A673 (cell line): ENCODE measurements around the gene VTN. TPM values are rescaled to one million over a fixed set of nuclear protein-coding genes. Genes with fewer than 3 reads are reported as not detected.

Source experiments
- BruUV-seq: library from RNA; stranded (reverse); fragments of 400-500 nt; replicated peaks from 2 replicates; lab custom pipeline; 2021; lab: Mats Ljungman, UMichigan
- CTCF ChIA-PET: fragments of 300-600 bp; sonication (Branson Sonifier 250); formaldehyde crosslinking; loops from one replicate; lab custom pipeline; 2022; ENCODE audit warnings: antibody characterized with exemption; lab: Charles Lee
- POLR2A ChIA-PET: fragments of 300-600 bp; sonication (Branson Sonifier 250); formaldehyde crosslinking; loops from one replicate; lab custom pipeline; 2022; ENCODE audit warnings: antibody characterized with exemption; ENCODE audit not compliant: low non-redundant PET; lab: Charles Lee
- DNase-seq: peaks from one replicate; pipeline ENCODE4 v3.0.0-alpha.2; 2015; ENCODE audit warnings: low spot score
- H3K27ac ChIP-seq: fragments of 200-600 bp; sonication (generic); 2 replicates; pipeline ENCODE4 v1.5.1; 2016; ENCODE audit warnings: mixed run types, low read depth, mild to moderate bottlenecking, mixed read lengths, antibody characterized with exemption, low read length; ENCODE audit not compliant: poor library complexity, severe bottlenecking
- H3K27me3 ChIP-seq: fragments of 200-600 bp; sonication (generic); replicated peaks from 2 replicates; pipeline ENCODE4 v1.6.1; 2017; ENCODE audit warnings: mixed run types, low read depth, mild to moderate bottlenecking, mixed read lengths, antibody characterized with exemption, low read length; ENCODE audit not compliant: insufficient read depth, poor library complexity
- H3K36me3 ChIP-seq: fragments of 200-600 bp; sonication (generic); 2 replicates; pipeline ENCODE4 v1.6.1; 2016; ENCODE audit warnings: mixed run types, mild to moderate bottlenecking, mixed read lengths, antibody characterized with exemption, low read length; ENCODE audit not compliant: insufficient read depth, poor library complexity, severe bottlenecking
- H3K4me1 ChIP-seq: fragments of 200-600 bp; sonication (generic); 2 replicates; pipeline ENCODE4 v1.6.1; 2017; ENCODE audit warnings: mixed run types, mild to moderate bottlenecking, mixed read lengths, antibody characterized with exemption, low read length; ENCODE audit not compliant: insufficient read depth, poor library complexity, severe bottlenecking
- H3K4me3 ChIP-seq: fragments of 200-600 bp; sonication (generic); 2 replicates; pipeline ENCODE4 v1.5.1; 2016; ENCODE audit warnings: low read depth, mixed run types, mild to moderate bottlenecking, mixed read lengths, low read length; ENCODE audit not compliant: poor library complexity, severe bottlenecking
- H3K9me3 ChIP-seq: fragments of 200-600 bp; sonication (generic); 2 replicates; pipeline ENCODE4 v1.6.1; 2016; ENCODE audit warnings: mixed run types, low read depth, mild to moderate bottlenecking, mixed read lengths, antibody characterized with exemption, low read length; ENCODE audit not compliant: poor library complexity, severe bottlenecking
- CTCF ChIP-seq: fragments of 300-800, 200-600 bp; sonication (generic); conservative IDR thresholded peaks from 2 replicates; pipeline ENCODE4 v1.5.1; 2017; ENCODE audit warnings: low read depth, mild to moderate bottlenecking, antibody characterized with exemption, low read length, moderate library complexity, mixed read lengths
- EZH2 ChIP-seq: fragments of 200-600 bp; sonication (generic); IDR thresholded peaks from 2 replicates; pipeline ENCODE4 v1.6.1; 2017; ENCODE audit warnings: borderline replicate concordance, low read depth, mild to moderate bottlenecking, mixed read lengths, antibody characterized with exemption, low read length; ENCODE audit not compliant: poor library complexity, severe bottlenecking
- intact Hi-C: fragments of 100-400 bp; cut with micrococcal nuclease; formaldehyde crosslinking; loops from one replicate; pipeline ENCODE4 v1.10.0; 2022; ENCODE audit not compliant: unreplicated experiment
- total RNA-seq: library from RNA; stranded (reverse); gene quantifications from 2 replicates; pipeline ENCODE4 v1.2.3, GENCODE V29; 2021

VTN gene
- total RNA-seq, 1 experiment from 2014 or later, result 0.26 TPM

GRCh38 chr17:28398280-28398981 lies 28.3 kb upstream of the VTN start:
- intact Hi-C loops, result no loop called here
- Histone ChIP-seq H3K27me3 (no peaks in the 10 kb centered on the region), H3K36me3 (peaks cover 6% of the 10 kb centered on the region), H3K9me3 (no peaks in the 10 kb centered on the region), H3K4me1 (no peaks in the 10 kb centered on the region), H3K4me3 (no peak overlapping the region), H3K27ac (no peak overlapping the region)
- DNase-seq, result no peak
- ChIA-PET POLR2A (interaction anchor here (0.6 kb wide), 1 partner anchor 1811 kb away, joined by 9 read pairs; no protein-coding TSS in a partner anchor), CTCF (no interaction called here)
- TF ChIP-seq CTCF, result no peak
- TF ChIP-seq EZH2, result no peak
- no TSS peak for BruUV-seq

- no peak for DNase-seq
- TSS peak; percentile 12 for BruUV-seq
- POLR2A ChIA-PET, result interaction anchor here (0.6 kb wide), 1 partner anchor 1811 kb away, joined by 9 read pairs; no protein-coding TSS in a partner anchor
- TF ChIP-seq CTCF (no peak), EZH2 (no peak)
- no peak overlapping the region for H3K27ac ChIP-seq
- intact Hi-C loops, result no loop called here
- no peak overlapping the region for H3K4me3 ChIP-seq
- no peaks in the 10 kb centered on the region for H3K27me3 ChIP-seq
- no peaks in the 10 kb centered on the region for H3K9me3 ChIP-seq
- no peaks in the 10 kb centered on the region for H3K4me1 ChIP-seq
- H3K36me3 ChIP-seq, result peaks cover 9% of the 10 kb centered on the region
- CTCF ChIA-PET, result no interaction called here
Observed at GRCh38 chr17:28397687-28398279, 27.7 kb upstream of the VTN start.

GRCh38 chr17:28397275-28397674 lies 27.2 kb upstream of the VTN start:
- H3K9me3 ChIP-seq, result no peaks in the 10 kb centered on the region
- POLR2A ChIA-PET, result no interaction called here
- no peaks in the 10 kb centered on the region for H3K4me1 ChIP-seq
- intact Hi-C loops, result no loop called here
- DNase-seq, result no peak
- TF ChIP-seq CTCF (no peak), EZH2 (no peak)
- peaks cover 12% of the 10 kb centered on the region for H3K36me3 ChIP-seq
- BruUV-seq, result no TSS peak
- H3K27me3 ChIP-seq, result no peaks in the 10 kb centered on the region
- H3K27ac ChIP-seq, result no peak overlapping the region
- CTCF ChIA-PET, result no interaction called here
- no peak overlapping the region for H3K4me3 ChIP-seq
